ENCODE measurements around the gene SSBP1.

DNA sequence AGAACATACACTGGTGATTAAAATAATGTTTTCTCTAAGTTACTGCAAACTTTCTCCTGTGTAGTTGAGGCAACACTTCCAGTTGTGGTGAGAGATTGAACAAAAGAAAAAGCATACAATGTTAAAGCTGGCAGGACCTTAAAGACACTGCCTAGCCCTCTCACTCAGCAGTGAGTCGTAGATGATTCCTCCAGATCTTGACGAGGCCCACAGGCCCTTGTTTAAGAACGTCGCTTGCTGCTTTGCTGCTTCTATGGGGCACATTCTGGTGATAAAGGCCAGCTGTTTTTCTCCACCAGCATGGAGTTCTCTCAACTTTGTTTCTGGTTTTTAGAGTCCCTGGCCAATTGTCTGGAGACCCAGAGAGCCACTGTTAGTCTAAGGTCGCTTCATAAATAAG, 33.4 kb upstream of the SSBP1 start:
- TF ChIP-seq, protein P1, sequence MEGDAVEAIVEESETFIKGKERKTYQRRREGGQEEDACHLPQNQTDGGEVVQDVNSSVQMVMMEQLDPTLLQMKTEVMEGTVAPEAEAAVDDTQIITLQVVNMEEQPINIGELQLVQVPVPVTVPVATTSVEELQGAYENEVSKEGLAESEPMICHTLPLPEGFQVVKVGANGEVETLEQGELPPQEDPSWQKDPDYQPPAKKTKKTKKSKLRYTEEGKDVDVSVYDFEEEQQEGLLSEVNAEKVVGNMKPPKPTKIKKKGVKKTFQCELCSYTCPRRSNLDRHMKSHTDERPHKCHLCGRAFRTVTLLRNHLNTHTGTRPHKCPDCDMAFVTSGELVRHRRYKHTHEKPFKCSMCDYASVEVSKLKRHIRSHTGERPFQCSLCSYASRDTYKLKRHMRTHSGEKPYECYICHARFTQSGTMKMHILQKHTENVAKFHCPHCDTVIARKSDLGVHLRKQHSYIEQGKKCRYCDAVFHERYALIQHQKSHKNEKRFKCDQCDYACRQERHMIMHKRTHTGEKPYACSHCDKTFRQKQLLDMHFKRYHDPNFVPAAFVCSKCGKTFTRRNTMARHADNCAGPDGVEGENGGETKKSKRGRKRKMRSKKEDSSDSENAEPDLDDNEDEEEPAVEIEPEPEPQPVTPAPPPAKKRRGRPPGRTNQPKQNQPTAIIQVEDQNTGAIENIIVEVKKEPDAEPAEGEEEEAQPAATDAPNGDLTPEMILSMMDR (IDR thresholded peaks at IDR 0.05), result no peak
- TF ChIP-seq GRHL2 (CRISPR knock-in tag; IDR thresholded peaks at IDR 0.05; ENCODE audit: insufficient replicate concordance, severe bottlenecking), result no peak
- TF ChIP-seq, protein P2, sequence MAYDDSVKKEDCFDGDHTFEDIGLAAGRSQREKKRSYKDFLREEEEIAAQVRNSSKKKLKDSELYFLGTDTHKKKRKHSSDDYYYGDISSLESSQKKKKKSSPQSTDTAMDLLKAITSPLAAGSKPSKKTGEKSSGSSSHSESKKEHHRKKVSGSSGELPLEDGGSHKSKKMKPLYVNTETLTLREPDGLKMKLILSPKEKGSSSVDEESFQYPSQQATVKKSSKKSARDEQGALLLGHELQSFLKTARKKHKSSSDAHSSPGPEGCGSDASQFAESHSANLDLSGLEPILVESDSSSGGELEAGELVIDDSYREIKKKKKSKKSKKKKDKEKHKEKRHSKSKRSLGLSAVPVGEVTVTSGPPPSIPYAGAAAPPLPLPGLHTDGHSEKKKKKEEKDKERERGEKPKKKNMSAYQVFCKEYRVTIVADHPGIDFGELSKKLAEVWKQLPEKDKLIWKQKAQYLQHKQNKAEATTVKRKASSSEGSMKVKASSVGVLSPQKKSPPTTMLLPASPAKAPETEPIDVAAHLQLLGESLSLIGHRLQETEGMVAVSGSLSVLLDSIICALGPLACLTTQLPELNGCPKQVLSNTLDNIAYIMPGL (CRISPR knock-in tag; IDR thresholded peaks at IDR 0.05), result no peak
- TF ChIP-seq, protein P3, sequence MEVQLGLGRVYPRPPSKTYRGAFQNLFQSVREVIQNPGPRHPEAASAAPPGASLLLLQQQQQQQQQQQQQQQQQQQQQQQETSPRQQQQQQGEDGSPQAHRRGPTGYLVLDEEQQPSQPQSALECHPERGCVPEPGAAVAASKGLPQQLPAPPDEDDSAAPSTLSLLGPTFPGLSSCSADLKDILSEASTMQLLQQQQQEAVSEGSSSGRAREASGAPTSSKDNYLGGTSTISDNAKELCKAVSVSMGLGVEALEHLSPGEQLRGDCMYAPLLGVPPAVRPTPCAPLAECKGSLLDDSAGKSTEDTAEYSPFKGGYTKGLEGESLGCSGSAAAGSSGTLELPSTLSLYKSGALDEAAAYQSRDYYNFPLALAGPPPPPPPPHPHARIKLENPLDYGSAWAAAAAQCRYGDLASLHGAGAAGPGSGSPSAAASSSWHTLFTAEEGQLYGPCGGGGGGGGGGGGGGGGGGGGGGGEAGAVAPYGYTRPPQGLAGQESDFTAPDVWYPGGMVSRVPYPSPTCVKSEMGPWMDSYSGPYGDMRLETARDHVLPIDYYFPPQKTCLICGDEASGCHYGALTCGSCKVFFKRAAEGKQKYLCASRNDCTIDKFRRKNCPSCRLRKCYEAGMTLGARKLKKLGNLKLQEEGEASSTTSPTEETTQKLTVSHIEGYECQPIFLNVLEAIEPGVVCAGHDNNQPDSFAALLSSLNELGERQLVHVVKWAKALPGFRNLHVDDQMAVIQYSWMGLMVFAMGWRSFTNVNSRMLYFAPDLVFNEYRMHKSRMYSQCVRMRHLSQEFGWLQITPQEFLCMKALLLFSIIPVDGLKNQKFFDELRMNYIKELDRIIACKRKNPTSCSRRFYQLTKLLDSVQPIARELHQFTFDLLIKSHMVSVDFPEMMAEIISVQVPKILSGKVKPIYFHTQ (CRISPR knock-in tag; IDR thresholded peaks at IDR 0.05), result no peak
- no peak for TF ChIP-seq ZNF396 (CRISPR knock-in tag; IDR thresholded peaks at IDR 0.05; ENCODE audit: borderline replicate concordance)
- TF ChIP-seq, protein P4, sequence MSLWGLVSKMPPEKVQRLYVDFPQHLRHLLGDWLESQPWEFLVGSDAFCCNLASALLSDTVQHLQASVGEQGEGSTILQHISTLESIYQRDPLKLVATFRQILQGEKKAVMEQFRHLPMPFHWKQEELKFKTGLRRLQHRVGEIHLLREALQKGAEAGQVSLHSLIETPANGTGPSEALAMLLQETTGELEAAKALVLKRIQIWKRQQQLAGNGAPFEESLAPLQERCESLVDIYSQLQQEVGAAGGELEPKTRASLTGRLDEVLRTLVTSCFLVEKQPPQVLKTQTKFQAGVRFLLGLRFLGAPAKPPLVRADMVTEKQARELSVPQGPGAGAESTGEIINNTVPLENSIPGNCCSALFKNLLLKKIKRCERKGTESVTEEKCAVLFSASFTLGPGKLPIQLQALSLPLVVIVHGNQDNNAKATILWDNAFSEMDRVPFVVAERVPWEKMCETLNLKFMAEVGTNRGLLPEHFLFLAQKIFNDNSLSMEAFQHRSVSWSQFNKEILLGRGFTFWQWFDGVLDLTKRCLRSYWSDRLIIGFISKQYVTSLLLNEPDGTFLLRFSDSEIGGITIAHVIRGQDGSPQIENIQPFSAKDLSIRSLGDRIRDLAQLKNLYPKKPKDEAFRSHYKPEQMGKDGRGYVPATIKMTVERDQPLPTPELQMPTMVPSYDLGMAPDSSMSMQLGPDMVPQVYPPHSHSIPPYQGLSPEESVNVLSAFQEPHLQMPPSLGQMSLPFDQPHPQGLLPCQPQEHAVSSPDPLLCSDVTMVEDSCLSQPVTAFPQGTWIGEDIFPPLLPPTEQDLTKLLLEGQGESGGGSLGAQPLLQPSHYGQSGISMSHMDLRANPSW (CRISPR knock-in tag; conservative IDR thresholded peaks at IDR 0.05; ENCODE audit: low read depth), result no peak

Data from WTC11 (cell line).